SU-DHL-6 (cell line): ENCODE results near the gene UTY.
"Not testable (repeated sequence)": the region's sequence is repeated elsewhere in the genome, so short reads cannot be mapped to it uniquely, and the experiment has no call there.

Experiments
- H2AFZ ChIP-seq: fragments of 200-600 bp; sonication (generic); 2 replicates; pipeline ENCODE4 v1.6.1; 2014; ENCODE audit warnings: low read depth, mild to moderate bottlenecking, moderate library complexity, mixed read lengths, antibody characterized with exemption, low read length; ENCODE audit not compliant: severe bottlenecking
- H3F3A ChIP-seq: fragments of 200-600 bp; shearing (Covaris generic); 2 replicates; pipeline ENCODE4 v1.6.0; 2016; ENCODE audit warnings: antibody characterized with exemption, mild to moderate bottlenecking; ENCODE audit not compliant: insufficient read depth
- H3K27ac ChIP-seq: fragments of 200-600 bp; sonication (generic); 2 replicates; pipeline ENCODE4 v1.5.1; 2016; ENCODE audit warnings: low read depth, mild to moderate bottlenecking, low read length, moderate library complexity, mixed read lengths
- H3K27me3 ChIP-seq: fragments of 200-600 bp; sonication (generic), shearing (Covaris generic); 2 replicates; pipeline ENCODE4 v1.6.0; 2014; ENCODE audit warnings: mild to moderate bottlenecking, low read length
- H3K36me3 ChIP-seq: fragments of 200-600 bp; sonication (generic); 2 replicates; pipeline ENCODE4 v1.6.1; 2014; ENCODE audit warnings: mild to moderate bottlenecking, low read length, mixed read lengths
- H3K4me2 ChIP-seq: fragments of 300-600, 200-600 bp; shearing (Covaris generic), sonication (generic); 2 replicates; pipeline ENCODE4 v1.6.0; 2014; ENCODE audit warnings: low read length, low read depth, mild to moderate bottlenecking; ENCODE audit not compliant: poor library complexity, severe bottlenecking
- H3K4me3 ChIP-seq: fragments of 200-600 bp; sonication (generic); 2 replicates; pipeline ENCODE4 v1.5.1; 2014; ENCODE audit warnings: antibody characterized with exemption, low read length, mild to moderate bottlenecking, mixed read lengths; ENCODE audit not compliant: insufficient read depth, poor library complexity, severe bottlenecking
- H3K79me2 ChIP-seq: fragments of 200-600 bp; sonication (generic); 2 replicates; pipeline ENCODE4 v1.6.1; 2014; ENCODE audit warnings: mild to moderate bottlenecking, low read length, moderate library complexity; ENCODE audit not compliant: insufficient read depth
- H3K9ac ChIP-seq: fragments of 200-600 bp; sonication (generic); 2 replicates; pipeline ENCODE4 v1.7.0; 2014; ENCODE audit warnings: mild to moderate bottlenecking, low read length
- H3K9me2 ChIP-seq: fragments of 200-600 bp; sonication (generic); replicated peaks from 2 replicates; pipeline ENCODE4 v1.6.1; 2014; ENCODE audit warnings: low read length; ENCODE audit not compliant: insufficient read depth
- H3K9me3 ChIP-seq: fragments of 200-600 bp; sonication (generic); 2 replicates; pipeline ENCODE4 v1.6.1; 2014; ENCODE audit warnings: low read length, mixed read lengths; ENCODE audit not compliant: insufficient read depth
- H4K20me1 ChIP-seq: fragments of 200-600 bp; sonication (generic); 2 replicates; pipeline ENCODE4 v1.6.1; 2014; ENCODE audit warnings: low read depth, mild to moderate bottlenecking, antibody characterized with exemption, low read length, moderate library complexity, mixed read lengths
- CTCF ChIP-seq: fragments of 200-600 bp; sonication (generic); IDR thresholded peaks from one replicate; pipeline ENCODE4 v1.5.1; 2017; ENCODE audit warnings: antibody characterized with exemption, mild to moderate bottlenecking, low read length, moderate library complexity; ENCODE audit not compliant: insufficient read depth, poor library complexity, severe bottlenecking
- EZH2phosphoT487 ChIP-seq: fragments of 200-600 bp; sonication (generic), shearing (Covaris generic); conservative IDR thresholded peaks from 2 replicates; pipeline ENCODE4 v1.6.1; 2018; ENCODE audit warnings: mild to moderate bottlenecking, antibody characterized with exemption, low read length, moderate library complexity, mixed read lengths

Gene UTY

GRCh38 chrY:13296176-13296890 lies 183.5 kb downstream of the UTY start:
- Histone ChIP-seq H3F3A (no peaks in the 10 kb centered on the region), H3K27ac (no peak overlapping the region), H3K36me3 (no peaks in the 10 kb centered on the region), H2AFZ (no peak overlapping the region), H3K9ac (no peak overlapping the region), H3K9me2 (no peaks in the 10 kb centered on the region), H4K20me1 (no peaks in the 10 kb centered on the region), H3K4me3 (no peak overlapping the region), H3K4me2 (no peak overlapping the region), H3K27me3 (no peaks in the 10 kb centered on the region), H3K79me2 (no peaks in the 10 kb centered on the region), H3K9me3 (no peaks in the 10 kb centered on the region)
- TF ChIP-seq EZH2phosphoT487 (no peak), CTCF (no peak)

GRCh38 chrY:13295026-13295425 lies 184.8 kb downstream of the UTY start:
- Histone ChIP-seq H2AFZ (no peak overlapping the region), H3K9ac (no peak overlapping the region), H3F3A (no peaks in the 10 kb centered on the region), H4K20me1 (no peaks in the 10 kb centered on the region), H3K4me3 (no peak overlapping the region), H3K27ac (no peak overlapping the region), H3K9me2 (no peaks in the 10 kb centered on the region), H3K79me2 (no peaks in the 10 kb centered on the region), H3K9me3 (no peaks in the 10 kb centered on the region), H3K4me2 (no peak overlapping the region), H3K36me3 (no peaks in the 10 kb centered on the region), H3K27me3 (no peaks in the 10 kb centered on the region)
- TF ChIP-seq CTCF (no peak), EZH2phosphoT487 (no peak)

DNA sequence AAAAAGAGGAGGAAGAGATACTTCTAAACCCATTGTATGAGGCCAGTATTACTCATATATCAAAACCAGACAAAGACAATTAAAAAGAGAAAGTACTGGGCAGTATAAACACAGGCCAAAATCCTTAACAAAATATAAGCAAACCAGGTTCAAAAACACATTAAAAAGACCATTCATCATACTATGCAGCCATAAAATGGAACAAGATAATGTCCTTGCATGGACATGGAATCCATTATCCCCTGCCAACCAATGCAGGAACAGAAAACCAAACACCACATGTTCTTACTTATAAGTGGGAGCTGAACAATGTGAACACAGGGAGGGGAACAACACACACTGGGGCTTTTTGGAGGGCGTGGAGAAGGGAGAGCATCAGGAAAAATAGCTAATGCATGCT lies 188.6 kb downstream of the UTY start:
- TF ChIP-seq EZH2phosphoT487, result no peak
- no peaks in the 10 kb centered on the region for H3K9me3 ChIP-seq
- H3K4me2 ChIP-seq, result no peak overlapping the region
- H2AFZ ChIP-seq, result no peak overlapping the region
- no peak overlapping the region for H3K27ac ChIP-seq
- H3K9ac ChIP-seq, result no peak overlapping the region
- no peaks in the 10 kb centered on the region for H3F3A ChIP-seq
- H4K20me1 ChIP-seq, result no peaks in the 10 kb centered on the region
- H3K9me2 ChIP-seq, result no peaks in the 10 kb centered on the region
- no peaks in the 10 kb centered on the region for H3K36me3 ChIP-seq
- H3K4me3 ChIP-seq, result no peak overlapping the region
- H3K27me3 ChIP-seq, result no peaks in the 10 kb centered on the region
- no peaks in the 10 kb centered on the region for H3K79me2 ChIP-seq

DNA sequence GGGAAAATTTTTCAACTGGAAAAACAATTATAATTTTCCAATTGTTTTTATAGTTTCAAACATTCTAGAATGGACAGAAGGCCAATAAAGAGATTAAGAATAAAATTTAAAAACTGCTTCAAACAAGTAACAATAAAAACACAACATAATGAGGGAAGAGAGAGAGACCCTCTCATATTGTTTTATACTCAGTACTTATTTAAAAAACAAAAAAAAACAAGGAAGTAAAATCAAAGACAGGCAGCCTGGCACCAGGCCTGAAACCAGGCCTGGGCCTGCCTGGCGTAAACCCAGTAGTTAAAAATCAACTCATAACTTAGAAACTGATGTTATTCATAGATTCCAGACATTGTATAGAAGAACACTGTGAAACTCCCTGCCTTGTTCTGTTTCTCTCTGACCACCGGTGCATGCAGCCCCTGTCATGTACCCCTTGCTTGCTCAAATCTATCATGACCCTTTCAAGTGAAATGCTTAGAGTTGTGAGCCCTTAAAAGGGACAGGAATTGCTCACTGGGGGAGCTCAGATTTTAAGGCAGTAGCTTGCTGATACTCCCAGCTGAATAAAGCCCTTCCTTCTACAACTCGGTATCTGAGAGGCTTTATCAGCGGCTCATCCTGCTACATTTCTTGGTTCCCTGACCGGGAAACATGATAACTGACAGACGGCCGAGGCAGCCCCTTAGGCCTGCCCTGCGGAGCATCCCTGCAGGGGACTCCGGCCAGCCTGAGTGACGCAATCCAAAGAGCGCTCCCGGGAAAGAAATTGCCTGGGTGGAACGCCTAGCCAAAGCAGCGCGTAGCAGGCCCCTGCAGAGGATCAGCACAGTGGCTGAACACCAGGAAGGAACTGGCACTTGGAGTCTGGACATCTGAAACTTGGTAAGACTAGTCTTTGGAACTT lies 197.4 kb downstream of the UTY start:
- H3K4me2 ChIP-seq, H3K4me3 ChIP-seq, H3K27ac ChIP-seq, H3K79me2 ChIP-seq, H3K36me3 ChIP-seq, H3K9ac ChIP-seq, H3F3A ChIP-seq, H3K27me3 ChIP-seq, H3K9me2 ChIP-seq, H2AFZ ChIP-seq, H4K20me1 ChIP-seq, H3K9me3 ChIP-seq: not testable (repeated sequence)
